Colonic mucosa (tissue), 4 donors: ENCODE data around the gene CACFD1. TPM values are rescaled to one million over a fixed set of nuclear protein-coding genes. Genes with fewer than 3 reads are reported as not detected.

Experiments
- DNase-seq: peaks from one replicate; pipeline ENCODE4 v3.0.0-alpha.2; 2020
- H3K27ac ChIP-seq: fragments of 200-600 bp; one replicate; pipeline ENCODE4 v1.8.0; 2021
- H3K27me3 ChIP-seq: fragments of 200-600 bp; one replicate; pipeline ENCODE4 v1.8.0; 2021
- H3K36me3 ChIP-seq: fragments of 200-600 bp; one replicate; pipeline ENCODE4 v1.8.0; 2021
- H3K4me1 ChIP-seq: fragments of 200-600 bp; one replicate; pipeline ENCODE4 v1.8.0; 2021; ENCODE audit warnings: mild to moderate bottlenecking
- H3K4me3 ChIP-seq: fragments of 200-600 bp; one replicate; pipeline ENCODE4 v1.8.0; 2021
- H3K9ac ChIP-seq, 2 donors: one replicate each; pipeline ENCODE4 v1.7.0; 2013; ENCODE audit warnings: control low read depth in 2 of 2, low read depth in 2 of 2, low read length in 2 of 2
- H3K9me3 ChIP-seq: fragments of 200-600 bp; one replicate; pipeline ENCODE4 v1.8.0; 2021
- intact Hi-C: fragments of 100-400 bp; cut with DNase I; formaldehyde crosslinking; loops from one replicate; pipeline ENCODE4 v1.14.1; 2022
- total RNA-seq, 2 donors: library from RNA; stranded (reverse); fragmentation: NEBNext Ultra II Directional in 1 of 2; extraction: Animal tissue kit (Norgen Biotek cat#: 25700) in 1 of 2; gene quantifications; one replicate each; pipeline ENCODE4 v1.2.1, GENCODE V29; 2021
- TF ChIP-seq, protein P1 (sequence below): fragments of 200-600 bp; IDR thresholded peaks from one replicate; pipeline ENCODE4 v1.8.0; 2022; ENCODE audit warnings: antibody characterized with exemption, mild to moderate bottlenecking
- donor health status: healthy.
- donor health status: DM: no; HTN: no; CAD: no.
- donor health status: DM: no; HTN: no; CAD: no.

CACFD1 gene
- total RNA-seq, 2 donors from 2014 or later: 56.8 to 60.7 TPM

DNA sequence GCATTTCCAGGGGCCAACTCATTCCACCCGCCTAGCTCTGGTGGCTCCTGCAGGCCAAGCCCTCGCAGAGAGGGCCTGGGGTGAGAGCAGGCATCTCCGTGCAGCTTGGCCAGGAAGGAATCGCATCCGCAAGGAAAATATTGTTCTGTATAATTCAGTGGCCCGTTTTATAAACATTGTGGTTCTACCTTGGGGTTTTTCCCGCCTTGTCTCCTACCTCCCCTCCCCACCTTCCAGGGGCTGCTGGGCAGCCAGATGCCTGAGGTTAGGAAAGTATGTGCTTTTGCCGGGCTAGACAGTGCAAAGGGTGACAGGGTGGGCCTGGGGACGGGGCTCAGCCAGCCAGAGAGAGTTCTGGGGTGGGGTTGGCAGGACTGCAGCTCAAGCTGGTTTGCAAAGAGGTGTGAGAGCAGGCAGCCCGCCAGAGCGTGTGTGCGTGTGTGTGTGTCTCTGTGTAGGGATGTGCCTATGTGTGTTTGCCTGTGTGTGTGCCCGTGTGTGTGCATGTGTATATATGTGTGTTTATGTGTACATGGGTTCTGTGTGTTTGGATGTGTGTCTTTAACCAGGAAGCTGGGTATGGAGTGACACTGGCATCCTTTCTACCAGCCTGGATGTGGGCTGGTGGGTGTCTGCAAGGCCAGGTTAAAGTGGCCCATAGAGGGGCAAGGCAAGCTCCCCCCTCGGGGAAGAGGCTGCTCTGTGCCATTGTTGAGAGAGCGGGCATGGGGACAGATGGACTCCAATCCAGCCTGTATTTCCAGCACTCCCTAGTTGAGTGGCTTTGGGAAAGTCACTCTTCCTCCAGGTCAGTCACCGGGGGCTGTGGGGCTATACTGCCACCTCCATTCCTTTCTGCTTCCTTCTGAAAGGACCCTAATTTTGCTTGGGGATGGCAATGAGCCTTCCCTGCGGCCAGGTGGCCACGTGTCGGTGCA, 29.7 kb downstream of the CACFD1 start:
- H3K36me3 ChIP-seq: no peaks in the 10 kb centered on the region
- no peaks in the 10 kb centered on the region for H3K9me3 ChIP-seq
- H3K27ac ChIP-seq: no peak overlapping the region
- intact Hi-C loops: loop anchor here (5.0 kb wide), 1 partner anchor 307 kb away; no protein-coding TSS in a partner anchor
- DNase-seq: no peak
- no peak overlapping the region for H3K4me3 ChIP-seq
- H3K9ac ChIP-seq: no peak overlapping the region
- no peaks in the 10 kb centered on the region for H3K4me1 ChIP-seq
- no peaks in the 10 kb centered on the region for H3K27me3 ChIP-seq
- TF ChIP-seq, protein P1, sequence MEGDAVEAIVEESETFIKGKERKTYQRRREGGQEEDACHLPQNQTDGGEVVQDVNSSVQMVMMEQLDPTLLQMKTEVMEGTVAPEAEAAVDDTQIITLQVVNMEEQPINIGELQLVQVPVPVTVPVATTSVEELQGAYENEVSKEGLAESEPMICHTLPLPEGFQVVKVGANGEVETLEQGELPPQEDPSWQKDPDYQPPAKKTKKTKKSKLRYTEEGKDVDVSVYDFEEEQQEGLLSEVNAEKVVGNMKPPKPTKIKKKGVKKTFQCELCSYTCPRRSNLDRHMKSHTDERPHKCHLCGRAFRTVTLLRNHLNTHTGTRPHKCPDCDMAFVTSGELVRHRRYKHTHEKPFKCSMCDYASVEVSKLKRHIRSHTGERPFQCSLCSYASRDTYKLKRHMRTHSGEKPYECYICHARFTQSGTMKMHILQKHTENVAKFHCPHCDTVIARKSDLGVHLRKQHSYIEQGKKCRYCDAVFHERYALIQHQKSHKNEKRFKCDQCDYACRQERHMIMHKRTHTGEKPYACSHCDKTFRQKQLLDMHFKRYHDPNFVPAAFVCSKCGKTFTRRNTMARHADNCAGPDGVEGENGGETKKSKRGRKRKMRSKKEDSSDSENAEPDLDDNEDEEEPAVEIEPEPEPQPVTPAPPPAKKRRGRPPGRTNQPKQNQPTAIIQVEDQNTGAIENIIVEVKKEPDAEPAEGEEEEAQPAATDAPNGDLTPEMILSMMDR: no peak

DNA sequence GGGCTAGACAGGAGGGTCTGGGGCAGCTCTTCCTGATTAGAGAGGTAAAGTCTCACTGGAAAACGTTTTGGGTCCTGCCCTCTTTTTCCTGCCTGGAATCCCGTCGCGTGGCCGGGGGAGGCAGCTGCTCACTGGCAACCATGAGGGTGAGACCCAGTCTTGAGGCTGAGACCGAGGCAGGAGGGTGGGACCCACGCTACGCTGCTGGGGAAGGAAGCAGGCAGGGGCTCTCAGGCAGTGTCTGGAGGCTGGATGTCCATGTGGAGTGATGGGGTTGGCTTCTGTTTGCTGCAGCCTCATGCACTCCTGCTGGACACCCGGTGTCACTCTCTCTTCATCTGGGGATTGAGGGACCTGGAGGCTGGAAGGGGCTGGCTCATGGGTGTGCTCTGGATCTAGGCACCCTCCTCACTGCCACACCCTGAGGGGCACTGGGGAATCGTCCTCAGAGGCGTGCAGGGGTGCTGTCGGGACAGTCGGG, 30.5 kb downstream of the CACFD1 start:
- no peak overlapping the region for H3K27ac ChIP-seq
- TF ChIP-seq, protein P1: no peak
- H3K4me3 ChIP-seq: no peak overlapping the region
- H3K4me1 ChIP-seq: no peaks in the 10 kb centered on the region
- DNase-seq: no peak
- no peaks in the 10 kb centered on the region for H3K27me3 ChIP-seq
- H3K36me3 ChIP-seq: no peaks in the 10 kb centered on the region
- no peaks in the 10 kb centered on the region for H3K9me3 ChIP-seq
- intact Hi-C loops: no loop called here
- no peak overlapping the region for H3K9ac ChIP-seq

GRCh38 chr9:133490865-133491655, 31.3 kb downstream of the CACFD1 start:
- no peak overlapping the region for H3K27ac ChIP-seq
- H3K4me3 ChIP-seq: no peak overlapping the region
- H3K36me3 ChIP-seq: no peaks in the 10 kb centered on the region
- H3K27me3 ChIP-seq: no peaks in the 10 kb centered on the region
- no peak for DNase-seq
- no peaks in the 10 kb centered on the region for H3K4me1 ChIP-seq
- H3K9ac ChIP-seq: no peak overlapping the region
- TF ChIP-seq, protein P1: no peak
- intact Hi-C loops: no loop called here
- no peaks in the 10 kb centered on the region for H3K9me3 ChIP-seq

DNA sequence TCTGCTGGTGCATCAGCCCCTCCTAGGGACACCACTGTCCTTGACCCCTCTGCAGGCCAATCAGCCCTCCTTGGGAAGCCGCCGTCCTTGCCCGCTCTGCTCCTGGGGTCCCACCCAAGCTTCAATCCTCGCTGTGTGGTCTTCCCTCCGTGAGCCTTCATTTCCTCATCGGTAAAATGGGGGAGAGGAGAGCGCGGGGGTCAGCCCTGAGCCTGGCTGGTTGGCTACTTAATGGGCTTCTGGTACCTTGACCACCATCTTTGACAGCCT, 31.8 kb downstream of the CACFD1 start:
- Histone ChIP-seq H3K27ac (no peak overlapping the region), H3K9ac (no peak overlapping the region)

More for the DNA sequence above, 31.8 kb downstream of the CACFD1 start:
- H3K27me3 ChIP-seq: no peaks in the 10 kb centered on the region
- H3K9me3 ChIP-seq: no peaks in the 10 kb centered on the region
- TF ChIP-seq, protein P1: no peak
- no peaks in the 10 kb centered on the region for H3K4me1 ChIP-seq
- no peaks in the 10 kb centered on the region for H3K36me3 ChIP-seq
- no peak overlapping the region for H3K4me3 ChIP-seq
- DNase-seq: no peak
- intact Hi-C loops: no loop called here
